HG02884 (cell line): ENCODE measurements around the gene GP9.
"Not testable (repeated sequence)": the region's sequence is repeated elsewhere in the genome, so short reads cannot be mapped to it uniquely, and the experiment has no call there.

Source experiments
- ATAC-seq: cut with Tn5 transposase; IDR thresholded peaks from one replicate; pipeline ENCODE4 v1.9.1; 2021; ENCODE audit warnings: mild to moderate bottlenecking, moderate library complexity; ENCODE audit not compliant: unreplicated experiment

Gene GP9

DNA sequence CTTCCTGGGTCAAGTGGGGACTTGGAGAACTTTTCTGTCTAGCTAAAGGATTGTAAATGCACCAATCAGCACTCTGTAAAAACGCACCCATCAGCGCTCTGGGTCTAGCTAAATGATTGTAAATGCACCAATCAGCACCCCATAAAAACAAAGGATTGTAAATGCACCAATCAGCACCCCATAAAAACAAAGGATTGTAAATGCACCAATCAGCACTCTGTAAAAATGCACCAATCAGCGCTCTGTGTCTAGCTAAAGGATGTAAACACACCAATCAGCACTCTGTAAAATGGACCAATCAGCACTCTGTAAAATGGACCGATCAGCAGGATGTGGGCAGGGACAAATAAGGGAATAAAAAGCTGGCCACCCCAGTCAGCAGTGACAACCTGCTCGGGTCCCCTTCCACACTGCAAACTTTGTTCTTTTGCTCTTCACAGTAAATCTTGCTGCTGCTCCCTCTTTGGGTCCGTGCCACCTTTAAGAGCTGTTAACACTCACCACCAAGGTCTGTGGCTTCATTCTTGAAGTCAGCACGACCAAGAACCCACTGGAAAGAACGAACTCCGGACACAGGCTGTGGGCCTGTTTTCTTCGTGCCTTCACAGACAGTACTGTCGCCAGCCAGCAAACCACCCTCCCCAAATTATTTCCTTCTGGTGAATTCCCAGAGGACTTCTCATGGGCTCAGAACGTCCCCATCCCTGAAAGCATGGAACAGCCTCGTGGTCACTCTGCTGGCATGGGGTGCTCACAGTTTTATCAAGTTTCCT lies 8.9 kb downstream of the GP9 start:
- ATAC-seq, result not testable (repeated sequence)

DNA sequence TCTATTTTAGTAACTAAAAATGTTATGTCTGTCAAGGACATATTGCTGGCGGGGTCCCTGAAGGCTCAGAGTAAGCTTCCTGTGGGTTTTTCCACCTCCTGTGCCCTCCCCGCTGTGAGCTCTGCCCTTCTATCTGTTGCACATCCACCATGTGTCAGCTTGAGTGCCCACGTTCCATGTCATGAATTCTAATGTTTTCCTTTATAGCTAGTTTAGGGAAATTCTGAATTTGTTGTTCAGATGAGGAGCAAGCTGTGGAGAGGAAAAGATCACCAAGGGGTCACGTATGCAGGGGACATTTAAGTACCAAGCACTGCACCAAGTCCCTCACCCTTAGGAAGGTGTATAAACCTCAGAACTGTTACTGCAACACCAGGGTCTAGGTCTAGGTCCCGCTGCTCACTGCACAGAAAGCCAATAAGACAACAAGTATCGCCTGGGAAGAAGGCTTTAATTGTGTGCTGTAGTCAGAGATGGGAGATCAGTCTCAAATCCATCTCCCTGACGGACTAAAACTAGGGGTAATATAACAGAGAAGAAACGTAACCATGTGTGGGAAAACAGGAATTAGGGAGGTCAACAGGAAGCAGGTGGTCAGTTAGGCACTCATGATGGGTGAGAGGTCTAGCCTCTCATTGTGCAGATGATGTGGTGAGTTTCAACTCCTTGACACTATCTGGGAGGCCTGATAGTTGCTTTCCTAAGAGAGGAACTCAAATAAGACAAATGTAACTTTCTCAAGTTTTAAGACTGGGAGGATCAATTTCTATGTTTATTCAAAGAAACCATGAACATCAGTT lies 9.7 kb downstream of the GP9 start:
- ATAC-seq, result no peak

- no peak for ATAC-seq
These were observed 16.6 kb downstream of the GP9 start for GRCh38 chr3:129077222-129077621.

- no peak for ATAC-seq
These were observed 17.9 kb downstream of the GP9 start for GRCh38 chr3:129078510-129078909.

DNA sequence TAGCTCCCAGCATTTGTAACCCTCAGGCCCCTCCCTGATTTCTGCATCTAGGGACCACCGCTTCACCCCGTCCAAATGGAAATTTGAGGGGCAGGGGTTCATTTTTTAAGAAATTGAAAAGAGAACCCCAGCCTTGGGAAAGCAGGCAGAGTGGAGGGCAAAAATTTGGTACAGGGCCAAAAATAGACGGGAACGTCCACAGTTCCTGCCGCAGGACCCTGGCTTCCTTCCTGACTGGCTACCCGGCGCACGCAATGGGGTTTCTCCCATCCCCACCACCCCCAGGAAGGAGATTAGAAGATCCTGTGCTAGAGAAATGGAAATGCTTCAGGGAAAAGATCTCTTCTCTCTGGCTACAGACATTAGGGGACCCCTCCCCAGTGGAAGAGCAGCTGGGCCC lies 20.9 kb downstream of the GP9 start:
- no peak for ATAC-seq

DNA sequence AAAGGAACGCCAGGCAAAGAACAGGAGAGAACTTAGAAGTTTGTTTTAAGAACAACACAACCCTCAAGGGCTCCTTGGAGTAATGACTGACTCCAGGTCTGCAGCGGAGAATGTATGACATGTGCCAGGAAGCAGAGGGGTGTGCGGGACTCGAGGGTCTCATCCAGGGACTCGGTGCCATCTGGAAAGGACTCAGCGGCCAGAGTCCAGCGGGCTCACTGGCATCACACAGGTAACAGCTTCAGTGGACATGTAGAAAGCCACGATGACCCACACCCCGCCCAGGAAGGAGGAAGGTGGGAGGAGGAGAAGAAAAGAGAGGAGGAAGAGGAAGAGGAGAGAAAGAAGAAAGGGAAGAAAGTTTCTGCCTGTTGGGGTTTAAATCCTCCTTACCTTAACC lies 21.4 kb downstream of the GP9 start:
- no peak for ATAC-seq

DNA sequence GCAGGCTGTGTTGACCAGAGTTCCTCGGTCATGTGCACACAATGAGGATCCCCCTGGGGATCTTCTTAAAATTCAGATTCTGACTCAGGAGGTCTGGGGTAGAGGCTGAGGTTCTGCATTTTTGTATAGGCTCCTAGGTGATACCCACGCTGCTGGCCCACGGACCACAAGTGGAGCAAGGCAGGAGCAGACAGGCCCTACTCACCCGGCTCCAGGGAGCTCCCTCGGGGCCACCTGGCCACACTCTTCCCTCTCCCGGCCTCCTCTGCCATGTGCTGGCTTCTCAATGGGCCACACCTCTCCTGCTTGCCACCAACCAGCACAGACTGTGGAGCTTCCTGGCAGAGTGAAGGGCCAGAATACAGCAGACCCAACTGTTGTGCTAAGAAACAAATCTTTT lies 23.9 kb downstream of the GP9 start:
- ATAC-seq, result no peak

- ATAC-seq, result no peak
These were observed 24.7 kb downstream of the GP9 start for GRCh38 chr3:129085165-129085715.

DNA sequence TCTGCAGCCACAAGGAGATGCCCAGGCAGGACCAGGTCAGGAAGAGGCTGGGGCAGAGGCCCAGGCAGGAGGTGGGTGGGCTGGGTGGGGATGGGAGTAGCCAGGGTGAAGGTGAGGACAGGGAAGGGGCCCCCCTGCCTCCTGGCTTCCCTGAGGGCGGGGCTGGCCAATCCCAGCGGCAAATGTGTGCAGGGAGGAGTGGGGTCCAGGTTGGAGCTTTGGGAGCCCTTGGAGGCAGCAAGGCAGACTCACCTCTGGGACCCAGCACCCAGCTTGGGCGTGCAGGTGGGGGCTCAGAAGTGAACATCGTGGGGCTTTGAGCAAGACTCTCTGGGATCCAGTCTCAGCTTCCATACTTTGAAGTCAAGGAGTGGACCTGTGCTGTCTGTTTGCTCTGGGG lies 25.2 kb downstream of the GP9 start:
- ATAC-seq, result no peak

- ATAC-seq, result no peak
These were observed 26.6 kb downstream of the GP9 start for GRCh38 chr3:129087138-129087702.

DNA sequence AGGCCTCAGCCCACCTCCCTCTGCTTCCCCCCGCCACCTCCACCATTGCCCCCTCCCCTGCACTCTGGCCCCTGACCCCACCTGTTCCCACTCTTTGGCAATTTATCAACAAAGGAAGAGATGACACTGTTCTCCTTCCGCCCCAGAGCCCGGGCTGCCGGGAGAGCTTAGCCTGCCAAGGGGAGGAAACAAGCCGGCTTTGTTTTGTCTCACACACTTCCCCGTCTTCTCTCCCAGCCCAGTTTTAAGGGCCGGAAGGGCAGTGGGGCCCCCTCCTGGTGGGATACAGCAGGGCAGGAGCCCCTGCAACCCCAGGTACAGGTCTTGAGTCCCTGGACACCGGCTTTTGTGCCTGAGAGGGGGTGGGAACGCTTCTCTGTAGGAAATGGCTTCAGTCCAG lies 27.3 kb downstream of the GP9 start:
- not testable (repeated sequence) for ATAC-seq

DNA sequence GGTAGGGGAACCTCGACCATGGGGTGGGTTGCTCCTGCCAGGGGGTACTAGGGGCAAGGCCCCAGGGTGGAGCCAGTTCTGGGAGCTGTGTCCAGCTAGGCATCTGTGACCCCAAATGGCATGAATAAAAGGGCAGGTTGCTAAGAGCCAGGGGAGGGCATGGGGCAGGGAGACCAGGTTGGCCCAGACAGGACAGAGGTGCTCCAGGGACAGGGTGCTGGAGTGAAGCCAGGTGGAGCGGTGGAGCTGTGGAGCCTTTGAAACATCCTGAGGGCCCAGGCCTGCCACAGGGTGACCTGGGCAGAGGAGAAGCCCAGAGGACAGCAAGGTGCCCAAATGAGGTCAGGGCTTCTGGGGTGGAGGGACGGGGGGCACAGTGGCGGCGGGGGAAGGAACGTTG lies 27.7 kb downstream of the GP9 start:
- ATAC-seq, result not testable (repeated sequence)

DNA sequence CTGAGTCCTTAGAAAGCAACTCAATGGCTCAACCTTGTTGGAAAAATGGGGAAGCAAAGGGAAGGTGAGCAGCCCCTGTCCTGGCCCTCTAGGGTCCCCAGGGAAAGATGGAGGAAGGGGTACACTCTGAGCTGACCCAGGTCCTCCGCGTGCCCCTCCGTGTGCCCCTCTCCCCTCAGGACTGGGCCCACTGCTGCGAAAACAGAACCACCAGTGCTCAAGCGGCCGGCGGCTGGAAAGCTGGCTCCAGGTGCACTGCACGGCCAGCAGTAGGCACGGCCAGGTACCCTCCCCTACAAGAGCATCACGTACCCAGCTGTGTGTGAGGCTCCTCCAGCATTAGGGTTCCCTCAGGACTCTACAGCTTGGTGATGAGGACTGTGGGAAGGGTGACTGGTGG lies 34.7 kb downstream of the GP9 start:
- ATAC-seq, result no peak

- no peak for ATAC-seq
These were observed 39.7 kb downstream of the GP9 start for GRCh38 chr3:129100274-129100673.

DNA sequence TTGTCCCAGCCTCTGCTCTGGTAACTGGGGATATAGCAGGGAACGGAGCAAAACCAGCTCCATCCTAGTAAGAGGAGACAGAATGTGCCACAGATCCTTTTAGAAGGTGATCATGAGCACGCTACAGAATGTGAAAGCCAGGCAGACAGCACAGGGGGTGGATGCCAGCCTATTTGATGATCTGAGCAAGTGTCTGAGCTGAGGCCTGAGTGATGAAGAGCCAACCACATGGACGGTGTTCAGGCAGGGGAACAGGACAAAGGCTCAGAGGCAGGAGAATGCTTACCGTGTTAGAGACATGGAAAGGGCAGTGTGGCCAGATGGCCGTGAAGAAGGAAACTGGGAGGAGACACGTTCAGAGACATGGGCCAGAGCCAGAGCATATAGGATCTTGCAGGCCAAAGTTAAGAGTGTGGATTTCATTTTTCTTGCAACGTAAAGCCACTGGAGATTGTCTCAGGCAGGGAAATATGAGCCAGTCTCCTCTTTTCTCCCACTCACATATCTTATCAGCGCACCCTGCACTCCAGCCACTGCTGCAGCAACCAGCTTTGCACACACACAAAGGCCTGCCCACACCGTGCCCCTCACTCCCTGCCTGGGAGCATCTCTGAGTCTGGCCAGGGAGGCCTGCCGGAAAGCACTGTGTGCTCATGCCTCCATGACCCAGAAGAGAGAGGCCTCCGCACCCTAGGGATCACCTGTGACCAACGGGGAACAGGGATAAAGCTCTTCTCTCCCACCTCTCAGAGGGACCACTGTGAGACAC lies 41.0 kb downstream of the GP9 start:
- no peak for ATAC-seq

DNA sequence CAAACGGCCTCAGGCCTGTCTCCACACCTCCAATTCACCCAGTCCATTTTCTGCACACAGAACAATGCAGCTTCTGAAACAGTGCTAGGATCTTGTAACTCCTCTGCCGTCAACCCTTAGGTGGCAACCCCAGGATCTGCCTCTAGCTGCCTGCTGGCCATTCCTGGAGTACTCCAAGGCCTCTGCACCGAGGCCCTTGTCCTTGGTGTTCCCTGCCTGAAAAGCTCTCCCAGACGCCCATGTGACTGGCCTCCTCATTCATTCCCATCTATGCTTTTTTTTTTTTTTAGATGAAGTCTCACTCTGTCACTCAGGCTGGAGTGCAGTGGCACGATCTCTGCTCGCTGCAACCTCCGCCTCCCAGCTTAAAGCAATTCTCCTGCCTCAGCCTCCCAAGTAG lies 42.7 kb downstream of the GP9 start:
- no peak for ATAC-seq

- ATAC-seq, result no peak
These were observed 43.5 kb downstream of the GP9 start for GRCh38 chr3:129104051-129104450.

- no peak for ATAC-seq
These were observed 44.0 kb downstream of the GP9 start for GRCh38 chr3:129104498-129105079.

DNA sequence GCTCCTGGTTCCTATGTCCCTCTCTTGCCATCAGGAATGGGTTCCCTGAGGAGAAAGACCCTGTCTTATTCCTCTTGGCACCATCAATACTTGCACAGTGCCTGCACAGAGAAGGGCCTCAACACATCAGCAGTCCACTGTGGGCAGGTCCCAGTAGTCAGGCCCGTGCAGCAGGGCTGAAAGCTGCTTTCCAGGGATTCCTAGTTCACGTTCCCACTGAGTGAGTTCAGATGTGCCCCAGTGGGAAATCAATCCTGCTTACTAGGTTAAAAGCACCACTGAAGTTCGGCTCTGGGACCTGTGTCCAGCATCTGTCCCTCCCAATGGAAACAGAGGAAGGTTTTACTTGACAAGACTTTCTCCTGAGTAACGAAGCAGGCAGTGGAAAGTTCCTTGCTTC lies 45.3 kb downstream of the GP9 start:
- ATAC-seq, result no peak

GRCh38 chr3:129106320-129106719 lies 45.7 kb downstream of the GP9 start:
- no peak for ATAC-seq
